Measurements from ENCODE around the gene TSFM. TPM values are rescaled to one million over a fixed set of nuclear protein-coding genes. Genes with fewer than 3 reads are reported as not detected.

TSFM gene
- total and polyA plus RNA-seq, 2 of the 13 experiments (the other 11 are each of a cell fraction or from before 2014, with no cell fraction given), result 29.8 to 68.3 TPM

- Histone ChIP-seq H3K27ac (ENCODE audit: extremely low read length, insufficient read depth, low read length) (no peak overlapping the region), H4K20me1 (ENCODE audit: insufficient read depth, low read length) (no peaks in the 10 kb centered on the region), H3K4me3 (replicated peaks in 1 of 3; ENCODE audit: insufficient read depth in 1 of 3, low read depth in 2 of 3, low read length in 3 of 3) (peak overlapping the region in 2 of 3 experiments; percentile 18 to 56; a peak in 2 of 6 replicates), H3K4me2 (ENCODE audit: low read depth, low read length) (peak overlapping the region; percentile 54), H3K4me1 (ENCODE audit: insufficient read depth, low read length) (peaks cover 50% of the 10 kb centered on the region), H3K27me3 (ENCODE audit: control insufficient read depth in 1 of 2, insufficient read depth in 2 of 2, low read length in 2 of 2) (peaks cover 5 to 34% of the 10 kb centered on the region in 2 experiments; a peak in 3 of 5 replicates), H2AFZ (ENCODE audit: low read length) (no peak overlapping the region), H3K9me3 (ENCODE audit: low read length) (no peaks in the 10 kb centered on the region), H3K36me3 (replicated peaks in 1 of 2; ENCODE audit: control insufficient read depth in 1 of 2, insufficient read depth in 2 of 2, low read length in 2 of 2) (peaks cover 0 to 15% of the 10 kb centered on the region in 2 experiments; a peak in 3 of 5 replicates), H3K9ac (ENCODE audit: insufficient read depth, low read depth, low read length) (no peak overlapping the region), H3K79me2 (ENCODE audit: insufficient read depth, low read length) (peaks cover 10% of the 10 kb centered on the region)
- DNase-seq (ENCODE audit: low spot score) (peak; percentile 20), FAIRE-seq (no peak), ATAC-seq (peak; percentile 18)
- ChIA-PET CTCF (ENCODE audit: low intra/inter-chr PET ratio, low total read pairs) (no interaction called here), POLR2A (no interaction called here)
- in situ Hi-C loops (cut with HindIII; ENCODE audit: extremely low pct_ligation_motif_present, low pct_unique_long_range_greater_than_20kb) (no loop called here), intact Hi-C loops (cut with micrococcal nuclease; ENCODE audit: unreplicated experiment) (no loop called here)
- BruUV-seq (replicated peaks), result no TSS peak
- 17% methylated on average over 9 of the region's 14 CpGs for WGBS (ENCODE audit: low lambda C conversion rate)
- TF ChIP-seq ZNF672 (CRISPR knock-in tag; IDR thresholded peaks at IDR 0.05) (no peak), MBD4 (IDR thresholded peaks at IDR 0.05; ENCODE audit: borderline replicate concordance, low read length) (no peak), GABPA (IDR thresholded peaks at IDR 0.05; ENCODE audit: low read depth, low read length) (no peak), GABPA (CRISPR knock-in tag; IDR thresholded peaks at IDR 0.05; ENCODE audit: low read depth) (peak; percentile 53; the same call in 1 of the 2 replicates), ZNF484 (CRISPR knock-in tag; IDR thresholded peaks at IDR 0.05; ENCODE audit: borderline replicate concordance, low read depth) (no peak), ZNF143 (CRISPR knock-in tag; IDR thresholded peaks at IDR 0.05) (no peak), REPIN1 (CRISPR knock-in tag; IDR thresholded peaks at IDR 0.05; ENCODE audit: borderline replicate concordance, low read depth) (no peak), NR2F2 (IDR thresholded peaks at IDR 0.05; ENCODE audit: borderline replicate concordance, low read depth) (no peak), FOSL2 (CRISPR knock-in tag; IDR thresholded peaks at IDR 0.05) (no peak), ARID2 (CRISPR knock-in tag; IDR thresholded peaks at IDR 0.05; ENCODE audit: borderline replicate concordance) (no peak), PRMT3 (CRISPR knock-in tag; IDR thresholded peaks at IDR 0.05; ENCODE audit: borderline replicate concordance, low read depth) (no peak), NCOA2 (CRISPR knock-in tag; IDR thresholded peaks at IDR 0.05) (no peak), GABPB1 (CRISPR knock-in tag; IDR thresholded peaks at IDR 0.05) (peak; percentile 40), PBX3 (CRISPR knock-in tag; IDR thresholded peaks at IDR 0.05; ENCODE audit: borderline replicate concordance) (no peak), ZNF839 (CRISPR knock-in tag; IDR thresholded peaks at IDR 0.05; ENCODE audit: borderline replicate concordance) (no peak)
- TF ChIP-seq, protein P1, sequence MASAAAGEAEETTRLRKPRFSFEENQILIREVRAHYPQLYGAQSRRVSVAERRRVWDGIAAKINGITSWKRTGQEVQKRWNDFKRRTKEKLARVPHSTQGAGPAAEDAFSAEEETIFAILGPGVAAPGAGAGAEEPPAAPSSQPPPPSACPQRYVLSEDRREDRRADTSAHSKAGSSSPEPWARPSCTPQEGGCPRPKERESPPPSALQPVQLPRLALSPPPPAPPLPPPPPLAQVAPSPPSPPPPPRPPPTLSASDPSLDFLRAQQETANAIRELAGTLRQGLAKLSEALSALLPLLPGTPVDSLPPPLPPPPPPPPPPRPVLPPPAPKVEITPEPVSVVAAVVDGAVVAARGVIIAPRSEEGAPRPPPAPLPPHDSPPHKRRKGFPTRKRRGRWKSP (CRISPR knock-in tag; IDR thresholded peaks at IDR 0.05), result no peak
- TF ChIP-seq, protein P2, sequence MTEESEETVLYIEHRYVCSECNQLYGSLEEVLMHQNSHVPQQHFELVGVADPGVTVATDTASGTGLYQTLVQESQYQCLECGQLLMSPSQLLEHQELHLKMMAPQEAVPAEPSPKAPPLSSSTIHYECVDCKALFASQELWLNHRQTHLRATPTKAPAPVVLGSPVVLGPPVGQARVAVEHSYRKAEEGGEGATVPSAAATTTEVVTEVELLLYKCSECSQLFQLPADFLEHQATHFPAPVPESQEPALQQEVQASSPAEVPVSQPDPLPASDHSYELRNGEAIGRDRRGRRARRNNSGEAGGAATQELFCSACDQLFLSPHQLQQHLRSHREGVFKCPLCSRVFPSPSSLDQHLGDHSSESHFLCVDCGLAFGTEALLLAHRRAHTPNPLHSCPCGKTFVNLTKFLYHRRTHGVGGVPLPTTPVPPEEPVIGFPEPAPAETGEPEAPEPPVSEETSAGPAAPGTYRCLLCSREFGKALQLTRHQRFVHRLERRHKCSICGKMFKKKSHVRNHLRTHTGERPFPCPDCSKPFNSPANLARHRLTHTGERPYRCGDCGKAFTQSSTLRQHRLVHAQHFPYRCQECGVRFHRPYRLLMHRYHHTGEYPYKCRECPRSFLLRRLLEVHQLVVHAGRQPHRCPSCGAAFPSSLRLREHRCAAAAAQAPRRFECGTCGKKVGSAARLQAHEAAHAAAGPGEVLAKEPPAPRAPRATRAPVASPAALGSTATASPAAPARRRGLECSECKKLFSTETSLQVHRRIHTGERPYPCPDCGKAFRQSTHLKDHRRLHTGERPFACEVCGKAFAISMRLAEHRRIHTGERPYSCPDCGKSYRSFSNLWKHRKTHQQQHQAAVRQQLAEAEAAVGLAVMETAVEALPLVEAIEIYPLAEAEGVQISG (CRISPR knock-in tag; IDR thresholded peaks at IDR 0.05), result 0 out of 2 replicates have a peak, but pooled peaks have one; percentile 14
These were observed 40.5 kb upstream of the TSFM start for GRCh38 chr12:57741844-57742738.
